ENCODE data around the gene SUV39H1. TPM values are rescaled to one million over a fixed set of nuclear protein-coding genes. Genes with fewer than 3 reads are reported as not detected.

The SUV39H1 gene, protein sequence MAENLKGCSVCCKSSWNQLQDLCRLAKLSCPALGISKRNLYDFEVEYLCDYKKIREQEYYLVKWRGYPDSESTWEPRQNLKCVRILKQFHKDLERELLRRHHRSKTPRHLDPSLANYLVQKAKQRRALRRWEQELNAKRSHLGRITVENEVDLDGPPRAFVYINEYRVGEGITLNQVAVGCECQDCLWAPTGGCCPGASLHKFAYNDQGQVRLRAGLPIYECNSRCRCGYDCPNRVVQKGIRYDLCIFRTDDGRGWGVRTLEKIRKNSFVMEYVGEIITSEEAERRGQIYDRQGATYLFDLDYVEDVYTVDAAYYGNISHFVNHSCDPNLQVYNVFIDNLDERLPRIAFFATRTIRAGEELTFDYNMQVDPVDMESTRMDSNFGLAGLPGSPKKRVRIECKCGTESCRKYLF
- polyA plus RNA-seq (2012; rRNA removed): 6.3 and 8.5 TPM in 2 replicates
- 3.4 and 5.4 TPM in 2 replicates for polyA plus RNA-seq (2012; cell fraction: cytosol; rRNA removed)
- polyA plus RNA-seq (2012; cell fraction: nucleus; rRNA removed): 17.2 and 21.9 TPM in 2 replicates

GRCh38 chrX:48696301-48696908, at the start of gene SUV39H1:
Gene SUV39H1, plus strand, starts transcription at chrX:48696734. Its CDS starts 51 bp downstream, at chrX:48696785.
- Histone ChIP-seq H3K79me2 (ENCODE audit: insufficient read depth) (peaks cover 18% of the 10 kb centered on the region), H3F3A (replicated peaks; ENCODE audit: insufficient read depth) (no peaks in the 10 kb centered on the region), H3K9me3 (no peaks in the 10 kb centered on the region), H3K9ac (peak within 1 kb of the TSS; percentile 72), H3K36me3 (replicated peaks in 1 of 2; ENCODE audit: control insufficient read depth in 1 of 2, insufficient read depth in 2 of 2, low read length in 1 of 2) (peaks cover 0 to 7% of the 10 kb centered on the region in 2 experiments), H3K27ac (ENCODE audit: low read depth in 2 of 2, low read length in 1 of 2) (peak within 1 kb of the TSS; percentile 58 to 62; a peak in 3 of 4 replicates), H3K27me3 (ENCODE audit: insufficient read depth) (peaks cover 10% of the 10 kb centered on the region; the same call in 1 of the 2 replicates), H3K4me1 (ENCODE audit: control insufficient read depth in 1 of 2, insufficient read depth in 2 of 2, low read depth in 1 of 2, low read length in 1 of 2) (peaks cover 0 to 18% of the 10 kb centered on the region in 2 experiments; a peak in 1 of 4 replicates), H4K20me1 (ENCODE audit: insufficient read depth) (no peaks in the 10 kb centered on the region), H2AFZ (ENCODE audit: low read depth) (peak within 1 kb of the TSS; percentile 68; the same call in 1 of the 2 replicates), H3K4me2 (peak within 1 kb of the TSS; percentile 81), H3K4me3 (ENCODE audit: low read depth in 2 of 2, low read length in 1 of 2) (peak within 1 kb of the TSS; percentile 56 to 60), H3K9me2 (no peaks in the 10 kb centered on the region)
- DNase-seq: peak; percentile 93
- POLR2A ChIA-PET: interaction anchor here (1.5 to 1.8 kb wide), 2 partner anchors 20 to 41 kb away, joined by 3 to 5 read pairs; no protein-coding TSS in a partner anchor
- TF ChIP-seq TAF1 (IDR thresholded peaks at IDR 0.05; ENCODE audit: borderline replicate concordance, low read depth, low read length): peak; percentile 74
- peak; percentile 79; the same call in 1 of the 2 replicates for TF ChIP-seq MXI1 (IDR thresholded peaks at IDR 0.05; ENCODE audit: low read depth, low read length)
- TF ChIP-seq MAX (IDR thresholded peaks at IDR 0.05; ENCODE audit: low read depth): 0 out of 2 replicates have a peak, but pooled peaks have one; percentile 6
- TF ChIP-seq MEF2A (IDR thresholded peaks at IDR 0.05; ENCODE audit: borderline replicate concordance, low read depth): no peak
- no peak for TF ChIP-seq GATA2 (CRISPR knock-in tag; IDR thresholded peaks at IDR 0.05)
- peak; percentile 14; the same call in 1 of the 2 replicates for TF ChIP-seq NRF1 (IDR thresholded peaks at IDR 0.05; ENCODE audit: low read depth, low read length)
- TF ChIP-seq, protein P1, sequence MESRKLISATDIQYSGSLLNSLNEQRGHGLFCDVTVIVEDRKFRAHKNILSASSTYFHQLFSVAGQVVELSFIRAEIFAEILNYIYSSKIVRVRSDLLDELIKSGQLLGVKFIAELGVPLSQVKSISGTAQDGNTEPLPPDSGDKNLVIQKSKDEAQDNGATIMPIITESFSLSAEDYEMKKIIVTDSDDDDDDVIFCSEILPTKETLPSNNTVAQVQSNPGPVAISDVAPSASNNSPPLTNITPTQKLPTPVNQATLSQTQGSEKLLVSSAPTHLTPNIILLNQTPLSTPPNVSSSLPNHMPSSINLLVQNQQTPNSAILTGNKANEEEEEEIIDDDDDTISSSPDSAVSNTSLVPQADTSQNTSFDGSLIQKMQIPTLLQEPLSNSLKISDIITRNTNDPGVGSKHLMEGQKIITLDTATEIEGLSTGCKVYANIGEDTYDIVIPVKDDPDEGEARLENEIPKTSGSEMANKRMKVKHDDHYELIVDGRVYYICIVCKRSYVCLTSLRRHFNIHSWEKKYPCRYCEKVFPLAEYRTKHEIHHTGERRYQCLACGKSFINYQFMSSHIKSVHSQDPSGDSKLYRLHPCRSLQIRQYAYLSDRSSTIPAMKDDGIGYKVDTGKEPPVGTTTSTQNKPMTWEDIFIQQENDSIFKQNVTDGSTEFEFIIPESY (IDR thresholded peaks at IDR 0.05; ENCODE audit: borderline replicate concordance, low read depth): peak; percentile 94
- peak; percentile 83 for TF ChIP-seq PBX3 (IDR thresholded peaks at IDR 0.05)
- TF ChIP-seq SIN3A (IDR thresholded peaks at IDR 0.05; ENCODE audit: borderline replicate concordance, low read depth, low read length): peak; percentile 97
- no peak for TF ChIP-seq TCF12 (IDR thresholded peaks at IDR 0.05)
- peak; percentile 99 for TF ChIP-seq CHD2 (IDR thresholded peaks at IDR 0.05; ENCODE audit: low read length, partially characterized antibody)
- TF ChIP-seq YY1 (IDR thresholded peaks at IDR 0.05; ENCODE audit: low read depth): 0 out of 2 replicates have a peak, but pooled peaks have one; percentile 62
- CTCF ChIA-PET: interaction anchor here (1.2 kb wide), 1 partner anchor 48 kb away, joined by 4 read pairs; no protein-coding TSS in a partner anchor
- 38% methylated on average over 46 of the region's 66 CpGs for WGBS (ENCODE audit: low lambda C conversion rate)

Data from SK-N-SH (cell line).